Measurements from ENCODE around the gene ELP4.

Gene ELP4

GRCh38 chr11:31802990-31803812 is 293.6 kb downstream of the ELP4 start:
- no peak for DNase-seq

GRCh38 chr11:31803813-31804311 is 294.3 kb downstream of the ELP4 start:
- no peak for DNase-seq

- no peak for DNase-seq
Observed at GRCh38 chr11:31804312-31805036, 294.9 kb downstream of the ELP4 start.

GRCh38 chr11:31805037-31805628 is 295.6 kb downstream of the ELP4 start:
- no peak for DNase-seq

GRCh38 chr11:31805629-31806185 is 296.1 kb downstream of the ELP4 start:
- DNase-seq = no peak

GRCh38 chr11:31806186-31806927 is 296.8 kb downstream of the ELP4 start:
- DNase-seq = no peak

- DNase-seq = no peak
Observed at GRCh38 chr11:31806928-31807798, 297.6 kb downstream of the ELP4 start.

- DNase-seq = no peak
Observed at GRCh38 chr11:31807799-31808667, 298.5 kb downstream of the ELP4 start.

GRCh38 chr11:31808721-31809540 is 299.4 kb downstream of the ELP4 start:
- no peak for DNase-seq

- DNase-seq = no peak
Observed at GRCh38 chr11:31809541-31809856, 299.9 kb downstream of the ELP4 start.

GRCh38 chr11:31809857-31810778 is 300.6 kb downstream of the ELP4 start:
- no peak for DNase-seq

GRCh38 chr11:31810779-31811647 is 301.4 kb downstream of the ELP4 start, which contains the start of gene PAX6:
Gene PAX6, minus strand, starts transcription at chr11:31811322. Its CDS starts 4,911 bp downstream, at chr11:31806411.
- DNase-seq = no peak

- no peak for DNase-seq
Observed at GRCh38 chr11:31812383-31813381, 303.1 kb downstream of the ELP4 start.

- DNase-seq = no peak
Observed at GRCh38 chr11:31813391-31814175, 304.0 kb downstream of the ELP4 start.

- DNase-seq = no peak
Observed at GRCh38 chr11:31814176-31814868, 304.8 kb downstream of the ELP4 start.

Data from stimulated activated CD4-positive, alpha-beta T cell treated with anti-CD3 and anti-CD28 coated beads, Interleukin-4, amount 100 ng/mL, for 4 hours (primary cell).